ENCODE measurements around the gene IRF4. TPM values are rescaled to one million over a fixed set of nuclear protein-coding genes. Genes with fewer than 3 reads are reported as not detected.

Gene IRF4
- total RNA-seq, 6 experiments from 2014 or later: not detected

DNA sequence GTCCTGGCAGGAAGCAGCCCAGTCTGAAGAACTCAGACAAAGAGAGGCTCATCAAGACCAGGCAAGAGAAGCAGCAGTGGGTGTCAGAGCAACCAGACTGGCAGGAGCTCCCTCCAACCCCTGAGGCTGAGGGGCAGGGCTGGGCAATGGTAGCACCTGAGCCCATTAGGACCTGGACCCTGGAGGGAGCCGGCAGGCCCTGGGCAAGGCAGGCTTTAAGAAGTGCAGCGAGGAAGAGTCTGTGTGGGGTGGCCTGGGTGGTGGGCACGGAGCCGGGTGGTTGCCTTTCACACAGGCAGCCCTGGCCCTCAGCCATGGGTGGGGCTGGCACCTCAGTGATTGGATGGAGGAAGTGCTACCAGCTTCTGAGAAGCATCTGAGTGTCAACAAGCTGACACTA lies 33.1 kb upstream of the IRF4 start:
- TF ChIP-seq, protein P1, sequence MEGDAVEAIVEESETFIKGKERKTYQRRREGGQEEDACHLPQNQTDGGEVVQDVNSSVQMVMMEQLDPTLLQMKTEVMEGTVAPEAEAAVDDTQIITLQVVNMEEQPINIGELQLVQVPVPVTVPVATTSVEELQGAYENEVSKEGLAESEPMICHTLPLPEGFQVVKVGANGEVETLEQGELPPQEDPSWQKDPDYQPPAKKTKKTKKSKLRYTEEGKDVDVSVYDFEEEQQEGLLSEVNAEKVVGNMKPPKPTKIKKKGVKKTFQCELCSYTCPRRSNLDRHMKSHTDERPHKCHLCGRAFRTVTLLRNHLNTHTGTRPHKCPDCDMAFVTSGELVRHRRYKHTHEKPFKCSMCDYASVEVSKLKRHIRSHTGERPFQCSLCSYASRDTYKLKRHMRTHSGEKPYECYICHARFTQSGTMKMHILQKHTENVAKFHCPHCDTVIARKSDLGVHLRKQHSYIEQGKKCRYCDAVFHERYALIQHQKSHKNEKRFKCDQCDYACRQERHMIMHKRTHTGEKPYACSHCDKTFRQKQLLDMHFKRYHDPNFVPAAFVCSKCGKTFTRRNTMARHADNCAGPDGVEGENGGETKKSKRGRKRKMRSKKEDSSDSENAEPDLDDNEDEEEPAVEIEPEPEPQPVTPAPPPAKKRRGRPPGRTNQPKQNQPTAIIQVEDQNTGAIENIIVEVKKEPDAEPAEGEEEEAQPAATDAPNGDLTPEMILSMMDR (IDR thresholded peaks at IDR 0.05): no peak

DNA sequence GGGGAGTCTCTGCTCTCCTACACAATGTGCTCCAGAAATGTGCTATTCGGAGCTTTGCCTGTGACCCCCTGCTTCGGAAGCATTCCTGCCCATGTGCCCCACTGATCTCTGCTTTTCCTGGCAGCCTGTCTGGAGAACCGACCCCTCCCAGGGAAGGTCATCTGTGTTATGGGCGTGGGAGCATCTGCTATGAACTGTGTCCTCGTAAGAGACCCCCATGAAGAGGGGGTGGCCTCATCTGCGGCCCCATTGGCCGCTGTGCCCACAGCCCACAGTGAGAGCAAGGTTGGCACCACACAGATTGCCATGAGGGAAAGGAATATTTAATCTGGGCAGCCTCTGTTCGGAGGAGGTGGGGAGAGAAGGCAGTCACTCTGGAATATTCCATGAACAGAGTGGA lies 32.7 kb upstream of the IRF4 start:
- Mint-ChIP-seq H3K9me3 (peaks cover 20% of the 10 kb centered on the region), H3K4me3 (no peak overlapping the region), H3K27me3 (ENCODE audit: insufficient read depth) (peaks cover 2% of the 10 kb centered on the region; the same call in 1 of the 2 replicates), H3K36me3 (ENCODE audit: low read depth) (peaks cover under 1% of the 10 kb centered on the region; the same call in 1 of the 2 replicates), H3K27ac (no peak overlapping the region), H3K4me1 (ENCODE audit: low read depth) (no peaks in the 10 kb centered on the region)
- TF ChIP-seq, protein P1 (IDR thresholded peaks at IDR 0.05): no peak
- DNase-seq: no peak

More for the DNA sequence above, 33.1 kb upstream of the IRF4 start:
- no peak for DNase-seq
- H3K4me3 Mint-ChIP-seq: no peak overlapping the region
- H3K27ac Mint-ChIP-seq: no peak overlapping the region
- peaks cover 16% of the 10 kb centered on the region for H3K9me3 Mint-ChIP-seq
- H3K4me1 Mint-ChIP-seq (ENCODE audit: low read depth): no peaks in the 10 kb centered on the region
- H3K27me3 Mint-ChIP-seq (ENCODE audit: insufficient read depth): peaks cover 2% of the 10 kb centered on the region; the same call in 1 of the 2 replicates
- no peaks in the 10 kb centered on the region; the same call in 1 of the 2 replicates for H3K36me3 Mint-ChIP-seq (ENCODE audit: low read depth)

DNA sequence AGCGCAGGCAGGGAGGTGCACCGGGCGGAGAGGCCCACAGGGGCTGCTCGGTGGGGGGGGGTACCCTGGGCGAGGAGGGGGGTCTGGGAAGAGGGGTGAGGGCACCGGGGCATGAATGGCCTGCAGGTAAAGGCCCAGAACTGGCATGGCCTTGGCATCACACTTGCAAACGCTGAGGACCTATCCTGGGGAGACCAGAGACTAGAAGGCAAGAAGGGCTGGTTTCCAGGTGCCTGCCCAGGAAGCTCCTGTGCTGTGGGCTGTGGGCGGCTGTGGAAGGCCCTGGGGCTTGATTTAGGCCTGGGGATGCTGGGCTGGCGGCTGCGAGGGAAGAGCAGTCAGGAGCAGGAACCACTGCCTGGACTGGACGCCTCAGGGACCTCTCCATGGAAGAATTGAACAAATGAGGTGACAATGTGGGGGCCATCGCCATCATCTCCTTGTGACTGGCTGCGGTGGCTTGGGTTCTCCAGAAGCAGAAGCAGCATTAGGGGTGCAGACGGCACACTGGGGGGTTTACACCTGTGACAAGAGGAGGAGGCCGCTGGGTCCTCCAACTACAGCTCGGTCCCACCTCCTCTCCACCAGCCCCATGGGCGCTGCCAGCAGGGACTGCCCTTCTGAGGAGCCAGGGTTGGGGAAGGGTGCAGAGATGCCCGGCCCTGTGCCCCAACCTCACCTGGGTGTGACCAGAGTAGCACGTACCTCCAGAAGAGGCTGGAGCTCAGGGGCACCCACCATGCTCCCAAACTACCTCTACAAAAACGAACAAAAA lies 32.1 kb upstream of the IRF4 start:
- Mint-ChIP-seq H3K36me3 (ENCODE audit: low read depth) (peaks cover 7% of the 10 kb centered on the region; the same call in 1 of the 2 replicates), H3K4me1 (ENCODE audit: low read depth) (no peaks in the 10 kb centered on the region), H3K27ac (no peak overlapping the region), H3K9me3 (peaks cover 26% of the 10 kb centered on the region), H3K4me3 (no peak overlapping the region), H3K27me3 (ENCODE audit: insufficient read depth) (peaks cover 1% of the 10 kb centered on the region; the same call in 1 of the 2 replicates)
- no peak for DNase-seq
- TF ChIP-seq, protein P1 (IDR thresholded peaks at IDR 0.05): no peak

DNA sequence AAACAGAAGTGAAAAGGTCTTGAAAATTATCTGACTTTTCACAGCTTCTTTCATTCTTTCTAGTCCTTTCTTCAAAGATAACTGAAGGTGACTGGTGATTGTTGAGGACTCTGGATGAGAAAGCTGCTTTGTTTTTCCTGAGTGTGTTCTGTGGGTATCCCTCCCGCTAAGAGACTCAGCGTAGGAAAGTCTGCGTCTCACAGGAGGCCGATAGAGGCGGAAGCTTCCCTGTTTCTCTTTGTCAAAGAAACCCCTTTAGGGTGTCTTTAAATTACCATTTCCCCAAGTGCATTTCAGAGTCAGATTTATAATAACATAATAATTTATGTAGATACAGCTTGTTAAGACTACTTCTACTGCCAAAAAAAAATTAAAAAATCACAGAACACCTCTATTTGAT lies 31.2 kb upstream of the IRF4 start:
- Mint-ChIP-seq H3K4me1 (ENCODE audit: low read depth) (no peaks in the 10 kb centered on the region), H3K36me3 (ENCODE audit: low read depth) (peaks cover 7% of the 10 kb centered on the region; the same call in 1 of the 2 replicates), H3K27ac (no peak overlapping the region), H3K9me3 (peaks cover 27% of the 10 kb centered on the region), H3K4me3 (no peak overlapping the region), H3K27me3 (ENCODE audit: insufficient read depth) (peaks cover 1% of the 10 kb centered on the region; the same call in 1 of the 2 replicates)
- TF ChIP-seq, protein P1 (IDR thresholded peaks at IDR 0.05): no peak
- DNase-seq: no peak

DNA sequence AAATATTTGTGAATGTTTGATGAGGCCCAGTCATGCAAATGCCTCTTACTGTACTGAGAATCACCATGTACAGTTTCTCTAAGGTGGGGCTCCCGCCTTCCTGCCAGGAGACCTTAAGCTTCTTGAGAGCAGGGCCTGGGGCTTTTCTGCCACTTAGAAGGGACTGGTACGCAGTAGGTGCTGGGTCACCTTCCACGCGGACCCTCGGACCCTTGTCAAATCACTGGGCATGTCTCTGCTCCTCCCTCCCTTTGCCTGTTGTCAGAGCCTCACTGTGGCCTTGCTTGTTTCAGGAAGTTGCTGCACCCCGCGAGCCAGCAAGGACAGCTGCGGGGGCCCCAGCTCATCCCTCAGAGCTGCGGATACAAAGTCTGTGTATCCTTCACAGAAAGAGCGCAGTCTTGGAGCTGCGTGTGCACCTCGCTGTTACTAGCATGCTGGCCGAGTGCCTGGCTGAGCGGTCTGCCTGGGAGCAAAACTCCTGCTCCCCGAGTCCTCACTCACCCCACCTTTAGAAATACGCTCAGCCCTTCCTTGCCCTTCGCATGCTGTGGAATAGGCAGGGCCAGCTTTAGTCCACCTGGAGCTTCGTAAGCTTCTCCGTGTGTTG lies 30.7 kb upstream of the IRF4 start:
- TF ChIP-seq, protein P1 (IDR thresholded peaks at IDR 0.05): no peak
- Mint-ChIP-seq H3K4me3 (no peak overlapping the region), H3K27ac (no peak overlapping the region), H3K27me3 (ENCODE audit: insufficient read depth) (peaks cover 3% of the 10 kb centered on the region), H3K9me3 (peaks cover 27% of the 10 kb centered on the region), H3K4me1 (ENCODE audit: low read depth) (no peaks in the 10 kb centered on the region), H3K36me3 (ENCODE audit: low read depth) (peaks cover 7% of the 10 kb centered on the region; the same call in 1 of the 2 replicates)
- DNase-seq: no peak
